ENCODE results near the gene OR3A3.

The OR3A3 gene

DNA sequence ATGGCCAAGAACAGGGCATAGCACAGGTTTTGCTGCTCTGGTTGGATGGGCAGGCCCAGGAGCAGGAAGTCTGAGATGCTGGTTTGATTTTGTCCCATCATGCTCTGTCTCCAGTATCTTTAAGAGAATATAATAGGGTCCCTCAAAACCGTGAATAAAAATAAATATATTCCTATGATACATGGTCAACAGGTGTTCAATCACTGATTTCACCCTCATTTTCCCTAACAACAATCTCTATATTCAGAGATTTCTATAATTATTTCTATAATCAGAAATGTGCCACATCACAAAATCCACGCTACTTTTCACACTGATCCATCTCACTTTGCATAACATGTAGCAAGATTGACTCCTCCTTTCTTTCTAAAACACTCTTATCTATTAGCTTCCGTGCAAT lies 22.6 kb downstream of the OR3A3 start, which contains the start of gene OR1E2:
Gene OR1E2, minus strand, starts transcription at position 101 of the 400 bp plus-strand sequence. Its CDS starts 0 bp downstream, at position 101.
- TF ChIP-seq KLF1 (tag by site-specific recombination; IDR thresholded peaks at IDR 0.05) (no peak), ZNF140 (tag by site-specific recombination; IDR thresholded peaks at IDR 0.05) (no peak), ZNF596 (tag by site-specific recombination; IDR thresholded peaks at IDR 0.05) (no peak), ZNF398 (tag by site-specific recombination; IDR thresholded peaks at IDR 0.05) (no peak), ZBTB26 (tag by site-specific recombination; optimal IDR thresholded peaks at IDR 0.05) (no peak), ZNF658 (tag by site-specific recombination; IDR thresholded peaks at IDR 0.05) (no peak)
- TF ChIP-seq, protein P1, sequence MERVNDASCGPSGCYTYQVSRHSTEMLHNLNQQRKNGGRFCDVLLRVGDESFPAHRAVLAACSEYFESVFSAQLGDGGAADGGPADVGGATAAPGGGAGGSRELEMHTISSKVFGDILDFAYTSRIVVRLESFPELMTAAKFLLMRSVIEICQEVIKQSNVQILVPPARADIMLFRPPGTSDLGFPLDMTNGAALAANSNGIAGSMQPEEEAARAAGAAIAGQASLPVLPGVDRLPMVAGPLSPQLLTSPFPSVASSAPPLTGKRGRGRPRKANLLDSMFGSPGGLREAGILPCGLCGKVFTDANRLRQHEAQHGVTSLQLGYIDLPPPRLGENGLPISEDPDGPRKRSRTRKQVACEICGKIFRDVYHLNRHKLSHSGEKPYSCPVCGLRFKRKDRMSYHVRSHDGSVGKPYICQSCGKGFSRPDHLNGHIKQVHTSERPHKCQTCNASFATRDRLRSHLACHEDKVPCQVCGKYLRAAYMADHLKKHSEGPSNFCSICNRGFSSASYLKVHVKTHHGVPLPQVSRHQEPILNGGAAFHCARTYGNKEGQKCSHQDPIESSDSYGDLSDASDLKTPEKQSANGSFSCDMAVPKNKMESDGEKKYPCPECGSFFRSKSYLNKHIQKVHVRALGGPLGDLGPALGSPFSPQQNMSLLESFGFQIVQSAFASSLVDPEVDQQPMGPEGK (tag by site-specific recombination; IDR thresholded peaks at IDR 0.05) = no peak
- ChIA-PET CTCF (no interaction called here), POLR2A (no interaction called here)
- H3K4me3 ChIP-seq (ENCODE audit: low read depth, low read length) = no peak within 1 kb of the TSS
- 0 out of 2 replicates have a peak, but pooled peaks cover 3% of the 10 kb centered on the region for H3K9me3 ChIP-seq (ENCODE audit: control insufficient read depth, insufficient read depth, low read depth, low read length)
- H3K36me3 ChIP-seq (ENCODE audit: control insufficient read depth in 2 of 2, insufficient read depth in 1 of 2, low read length in 2 of 2) = no peaks in the 10 kb centered on the region
- H3K4me1 ChIP-seq (ENCODE audit: control insufficient read depth, insufficient read depth, low read length) = no peaks in the 10 kb centered on the region
- no peak within 1 kb of the TSS for H3K27ac ChIP-seq (ENCODE audit: extremely low read depth, low read depth, low read length)

DNA sequence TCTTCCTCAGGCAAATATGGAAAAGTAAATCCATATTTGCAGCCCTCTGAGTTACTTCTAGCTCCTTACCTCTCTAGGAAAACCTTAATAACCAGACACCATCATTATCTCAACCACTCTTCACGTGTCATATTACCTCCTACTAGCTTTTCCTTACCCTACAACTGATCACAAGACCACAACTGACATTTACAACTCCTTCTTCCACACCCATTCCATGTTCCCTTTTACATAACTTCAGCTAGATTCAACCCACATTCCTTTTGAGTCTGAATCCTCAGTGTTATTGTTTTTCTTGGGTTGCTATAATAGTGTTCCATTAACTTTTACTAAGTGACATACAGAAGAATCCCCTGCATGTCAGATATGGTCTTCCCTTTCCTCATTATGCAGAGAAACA lies 27.2 kb downstream of the OR3A3 start:
- Histone ChIP-seq H3K4me3 (ENCODE audit: low read depth, low read length) (no peak overlapping the region), H3K36me3 (ENCODE audit: control insufficient read depth in 2 of 2, insufficient read depth in 1 of 2, low read length in 2 of 2) (no peaks in the 10 kb centered on the region), H3K4me1 (ENCODE audit: control insufficient read depth, insufficient read depth, low read length) (no peaks in the 10 kb centered on the region), H3K9me3 (ENCODE audit: control insufficient read depth, insufficient read depth, low read depth, low read length) (no peaks in the 10 kb centered on the region), H3K27ac (ENCODE audit: extremely low read depth, low read depth, low read length) (no peak overlapping the region)
- no peak for TF ChIP-seq PBX3 (CRISPR knock-in tag; IDR thresholded peaks at IDR 0.05)
- no peak for TF ChIP-seq YY1 (tag by site-specific recombination; IDR thresholded peaks at IDR 0.05)
- no peak for TF ChIP-seq SP2 (tag by site-specific recombination; IDR thresholded peaks at IDR 0.05)
- TF ChIP-seq, protein P1 (tag by site-specific recombination; IDR thresholded peaks at IDR 0.05) = no peak
- TF ChIP-seq TCF7L2 (IDR thresholded peaks at IDR 0.05; ENCODE audit: borderline replicate concordance, low read depth, low read length) = no peak
- TF ChIP-seq ZNF398 (tag by site-specific recombination; IDR thresholded peaks at IDR 0.05) = no peak
- no peak for TF ChIP-seq ZBTB10 (tag by site-specific recombination; IDR thresholded peaks at IDR 0.05)
- no peak for TF ChIP-seq ZBTB8A (tag by site-specific recombination; IDR thresholded peaks at IDR 0.05)
- TF ChIP-seq, protein P2, sequence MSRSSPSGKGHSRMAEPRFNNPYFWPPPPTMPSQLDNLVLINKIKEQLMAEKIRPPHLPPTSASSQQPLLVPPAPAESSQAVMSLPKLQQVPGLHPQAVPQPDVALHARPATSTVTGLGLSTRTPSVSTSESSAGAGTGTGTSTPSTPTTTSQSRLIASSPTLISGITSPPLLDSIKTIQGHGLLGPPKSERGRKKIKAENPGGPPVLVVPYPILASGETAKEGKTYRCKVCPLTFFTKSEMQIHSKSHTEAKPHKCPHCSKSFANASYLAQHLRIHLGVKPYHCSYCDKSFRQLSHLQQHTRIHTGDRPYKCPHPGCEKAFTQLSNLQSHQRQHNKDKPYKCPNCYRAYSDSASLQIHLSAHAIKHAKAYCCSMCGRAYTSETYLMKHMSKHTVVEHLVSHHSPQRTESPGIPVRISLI (tag by site-specific recombination; IDR thresholded peaks at IDR 0.05) = no peak
- no peak for TF ChIP-seq OSR2 (tag by site-specific recombination; IDR thresholded peaks at IDR 0.05)
- TF ChIP-seq, protein P3, sequence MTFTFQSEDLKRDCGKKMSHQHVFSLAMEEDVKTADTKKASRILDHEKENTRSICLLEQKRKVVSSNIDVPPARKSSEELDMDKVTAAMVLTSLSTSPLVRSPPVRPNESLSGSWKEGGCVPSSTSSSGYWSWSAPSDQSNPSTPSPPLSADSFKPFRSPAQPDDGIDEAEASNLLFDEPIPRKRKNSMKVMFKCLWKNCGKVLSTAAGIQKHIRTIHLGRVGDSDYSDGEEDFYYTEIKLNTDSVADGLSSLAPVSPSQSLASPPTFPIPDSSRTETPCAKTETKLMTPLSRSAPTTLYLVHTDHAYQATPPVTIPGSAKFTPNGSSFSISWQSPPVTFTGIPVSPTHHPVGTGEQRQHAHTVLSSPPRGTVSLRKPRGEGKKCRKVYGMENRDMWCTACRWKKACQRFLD (tag by site-specific recombination; IDR thresholded peaks at IDR 0.05) = no peak
- CTCF ChIA-PET = no interaction called here
- POLR2A ChIA-PET = no interaction called here

All from HEK293 (cell line).